A673 (cell line): ENCODE results near the gene SCARF1. TPM values are rescaled to one million over a fixed set of nuclear protein-coding genes. Genes with fewer than 3 reads are reported as not detected.

ENCODE experiments used
- BruUV-seq: library from RNA; stranded (reverse); fragments of 400-500 nt; replicated peaks from 2 replicates; lab custom pipeline; 2021; lab: Mats Ljungman, UMichigan
- CTCF ChIA-PET: fragments of 300-600 bp; sonication (Branson Sonifier 250); formaldehyde crosslinking; loops from one replicate; lab custom pipeline; 2022; ENCODE audit warnings: antibody characterized with exemption; lab: Charles Lee
- POLR2A ChIA-PET: fragments of 300-600 bp; sonication (Branson Sonifier 250); formaldehyde crosslinking; loops from one replicate; lab custom pipeline; 2022; ENCODE audit warnings: antibody characterized with exemption; ENCODE audit not compliant: low non-redundant PET; lab: Charles Lee
- DNase-seq: peaks from one replicate; pipeline ENCODE4 v3.0.0-alpha.2; 2015; ENCODE audit warnings: low spot score
- H3K27ac ChIP-seq: fragments of 200-600 bp; sonication (generic); 2 replicates; pipeline ENCODE4 v1.5.1; 2016; ENCODE audit warnings: mixed run types, low read depth, mild to moderate bottlenecking, mixed read lengths, antibody characterized with exemption, low read length; ENCODE audit not compliant: poor library complexity, severe bottlenecking
- H3K27me3 ChIP-seq: fragments of 200-600 bp; sonication (generic); replicated peaks from 2 replicates; pipeline ENCODE4 v1.6.1; 2017; ENCODE audit warnings: mixed run types, low read depth, mild to moderate bottlenecking, mixed read lengths, antibody characterized with exemption, low read length; ENCODE audit not compliant: insufficient read depth, poor library complexity
- H3K36me3 ChIP-seq: fragments of 200-600 bp; sonication (generic); 2 replicates; pipeline ENCODE4 v1.6.1; 2016; ENCODE audit warnings: mixed run types, mild to moderate bottlenecking, mixed read lengths, antibody characterized with exemption, low read length; ENCODE audit not compliant: insufficient read depth, poor library complexity, severe bottlenecking
- H3K4me1 ChIP-seq: fragments of 200-600 bp; sonication (generic); 2 replicates; pipeline ENCODE4 v1.6.1; 2017; ENCODE audit warnings: mixed run types, mild to moderate bottlenecking, mixed read lengths, antibody characterized with exemption, low read length; ENCODE audit not compliant: insufficient read depth, poor library complexity, severe bottlenecking
- H3K4me3 ChIP-seq: fragments of 200-600 bp; sonication (generic); 2 replicates; pipeline ENCODE4 v1.5.1; 2016; ENCODE audit warnings: low read depth, mixed run types, mild to moderate bottlenecking, mixed read lengths, low read length; ENCODE audit not compliant: poor library complexity, severe bottlenecking
- H3K9me3 ChIP-seq: fragments of 200-600 bp; sonication (generic); 2 replicates; pipeline ENCODE4 v1.6.1; 2016; ENCODE audit warnings: mixed run types, low read depth, mild to moderate bottlenecking, mixed read lengths, antibody characterized with exemption, low read length; ENCODE audit not compliant: poor library complexity, severe bottlenecking
- EZH2 ChIP-seq: fragments of 200-600 bp; sonication (generic); IDR thresholded peaks from 2 replicates; pipeline ENCODE4 v1.6.1; 2017; ENCODE audit warnings: borderline replicate concordance, low read depth, mild to moderate bottlenecking, mixed read lengths, antibody characterized with exemption, low read length; ENCODE audit not compliant: poor library complexity, severe bottlenecking
- intact Hi-C: fragments of 100-400 bp; cut with micrococcal nuclease; formaldehyde crosslinking; loops from one replicate; pipeline ENCODE4 v1.10.0; 2022; ENCODE audit not compliant: unreplicated experiment
- total RNA-seq: library from RNA; stranded (reverse); gene quantifications from 2 replicates; pipeline ENCODE4 v1.2.3, GENCODE V29; 2021
- TF ChIP-seq, protein P1 (sequence below): fragments of 300-800, 200-600 bp; sonication (generic); conservative IDR thresholded peaks from 2 replicates; pipeline ENCODE4 v1.5.1; 2017; ENCODE audit warnings: low read depth, mild to moderate bottlenecking, antibody characterized with exemption, low read length, moderate library complexity, mixed read lengths

The SCARF1 gene
- total RNA-seq, 1 experiment from 2014 or later = not detected

DNA sequence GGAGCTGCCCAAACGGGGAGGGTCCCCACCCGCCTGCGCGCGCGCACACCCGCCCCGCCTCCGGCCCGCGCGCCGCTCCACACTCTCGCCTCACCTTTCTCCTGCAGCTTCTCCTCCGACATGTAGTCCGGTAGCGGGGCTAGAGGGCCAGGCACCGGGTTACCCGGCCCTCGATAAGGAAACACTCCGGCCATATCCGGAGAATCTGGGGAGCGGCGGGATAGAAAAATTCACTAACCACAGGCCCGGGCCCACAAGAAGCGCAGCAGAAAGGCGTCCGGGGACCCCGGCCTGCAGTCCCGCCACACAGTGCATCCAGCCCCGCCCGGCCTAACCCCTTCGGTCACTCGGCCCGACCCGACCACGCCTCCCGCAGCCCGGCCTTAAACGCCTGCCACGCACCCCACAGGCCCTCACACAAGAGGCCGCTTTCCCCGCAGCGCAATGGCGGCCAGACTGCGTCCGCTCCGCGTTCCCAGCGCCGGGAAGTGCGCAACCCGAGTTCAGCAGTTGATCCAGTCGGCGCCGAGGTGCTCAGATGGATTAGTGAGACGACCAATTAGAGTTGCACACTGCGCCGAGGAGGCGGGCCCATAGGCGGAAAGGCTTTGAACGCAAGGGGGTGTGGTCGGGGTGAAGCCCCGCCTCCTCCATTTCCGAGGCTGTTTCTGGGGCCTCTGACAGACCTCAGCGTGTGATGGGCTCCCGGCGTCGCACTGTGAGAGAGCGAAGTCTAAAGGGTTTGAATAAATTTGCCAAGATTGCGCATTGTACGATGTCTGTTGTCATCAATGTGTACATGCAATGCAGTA is 39.1 kb upstream of the SCARF1 start, which contains the start of gene PRPF8:
Gene PRPF8, minus strand, starts transcription at position 490 of the 812 bp plus-strand sequence. Its CDS starts 296 bp downstream, at position 194.
- Histone ChIP-seq H3K9me3 (no peaks in the 10 kb centered on the region), H3K36me3 (peaks cover 39% of the 10 kb centered on the region), H3K27me3 (no peaks in the 10 kb centered on the region), H3K4me3 (peak within 1 kb of the TSS; percentile 98), H3K27ac (peak within 1 kb of the TSS; percentile 94), H3K4me1 (peaks cover 8% of the 10 kb centered on the region)
- no TSS peak for BruUV-seq
- intact Hi-C loops = no loop called here
- ChIA-PET POLR2A (interaction anchor here (0.7 kb wide), 1 partner anchor 147 kb away, joined by 3 read pairs; no protein-coding TSS in a partner anchor), CTCF (interaction anchor here (1.5 kb wide), 2 partner anchors 16 to 36 kb away, joined by 4 to 6 read pairs; partner anchors contain the start of gene RILP)
- peak; percentile 99 for DNase-seq
- TF ChIP-seq, protein P1, sequence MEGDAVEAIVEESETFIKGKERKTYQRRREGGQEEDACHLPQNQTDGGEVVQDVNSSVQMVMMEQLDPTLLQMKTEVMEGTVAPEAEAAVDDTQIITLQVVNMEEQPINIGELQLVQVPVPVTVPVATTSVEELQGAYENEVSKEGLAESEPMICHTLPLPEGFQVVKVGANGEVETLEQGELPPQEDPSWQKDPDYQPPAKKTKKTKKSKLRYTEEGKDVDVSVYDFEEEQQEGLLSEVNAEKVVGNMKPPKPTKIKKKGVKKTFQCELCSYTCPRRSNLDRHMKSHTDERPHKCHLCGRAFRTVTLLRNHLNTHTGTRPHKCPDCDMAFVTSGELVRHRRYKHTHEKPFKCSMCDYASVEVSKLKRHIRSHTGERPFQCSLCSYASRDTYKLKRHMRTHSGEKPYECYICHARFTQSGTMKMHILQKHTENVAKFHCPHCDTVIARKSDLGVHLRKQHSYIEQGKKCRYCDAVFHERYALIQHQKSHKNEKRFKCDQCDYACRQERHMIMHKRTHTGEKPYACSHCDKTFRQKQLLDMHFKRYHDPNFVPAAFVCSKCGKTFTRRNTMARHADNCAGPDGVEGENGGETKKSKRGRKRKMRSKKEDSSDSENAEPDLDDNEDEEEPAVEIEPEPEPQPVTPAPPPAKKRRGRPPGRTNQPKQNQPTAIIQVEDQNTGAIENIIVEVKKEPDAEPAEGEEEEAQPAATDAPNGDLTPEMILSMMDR = no peak
- TF ChIP-seq EZH2 = no peak

DNA sequence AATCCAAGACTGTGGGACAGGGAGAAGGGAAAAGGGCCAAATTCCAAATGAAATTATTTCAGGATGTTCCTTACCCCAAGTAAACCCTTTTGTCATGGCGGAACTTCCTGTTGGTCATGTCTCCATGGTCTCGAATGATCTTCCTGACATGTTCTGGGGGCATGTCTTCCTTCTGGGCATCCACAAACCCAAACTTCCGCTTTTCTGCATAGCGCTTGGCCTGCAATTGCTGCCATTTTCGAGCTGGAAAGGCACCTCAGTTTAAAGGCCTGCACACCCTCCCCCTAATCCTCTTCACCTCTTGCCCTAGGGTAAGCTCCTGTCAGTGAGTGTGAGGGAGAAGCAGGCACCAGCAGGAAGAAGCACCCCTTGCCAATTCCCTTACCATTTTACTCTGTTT is 37.9 kb upstream of the SCARF1 start:
- ChIA-PET CTCF (interaction anchor here (0.6 to 1.5 kb wide), 2 partner anchors 13 to 34 kb away, joined by 4 to 6 read pairs; partner anchors contain the start of gene RILP), POLR2A (no interaction called here)
- no TSS peak for BruUV-seq
- Histone ChIP-seq H3K36me3 (peaks cover 51% of the 10 kb centered on the region), H3K27ac (peak overlapping the region; percentile 94), H3K27me3 (no peaks in the 10 kb centered on the region), H3K4me3 (peak overlapping the region; percentile 98), H3K9me3 (no peaks in the 10 kb centered on the region), H3K4me1 (peaks cover 8% of the 10 kb centered on the region)
- TF ChIP-seq, protein P1 = no peak
- no peak for TF ChIP-seq EZH2
- DNase-seq = no peak
- intact Hi-C loops = no loop called here

DNA sequence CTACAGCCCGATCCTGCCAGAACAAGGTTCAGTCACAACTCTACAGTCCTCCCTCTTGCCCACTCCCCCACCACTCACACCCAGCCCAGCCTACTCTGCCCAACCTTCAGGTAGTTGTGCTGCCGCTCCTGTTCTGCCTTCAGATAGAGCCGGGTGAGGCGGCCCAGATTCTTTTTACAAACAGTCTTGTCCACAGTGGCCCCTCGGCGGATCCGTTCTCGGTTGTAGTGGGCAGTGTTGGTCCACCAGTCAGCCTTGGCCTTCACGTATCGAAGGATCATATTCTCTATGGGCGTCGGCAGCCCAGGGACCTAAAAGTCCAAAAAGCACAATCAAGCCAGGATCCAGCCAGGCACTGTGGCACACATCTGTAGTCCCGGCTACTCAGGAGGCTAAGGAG is 30.9 kb upstream of the SCARF1 start:
- intact Hi-C loops = no loop called here
- Histone ChIP-seq H3K27me3 (no peaks in the 10 kb centered on the region), H3K27ac (no peak overlapping the region), H3K36me3 (peaks cover 98% of the 10 kb centered on the region), H3K4me3 (no peak overlapping the region), H3K4me1 (no peaks in the 10 kb centered on the region), H3K9me3 (no peaks in the 10 kb centered on the region)
- no peak for DNase-seq
- TF ChIP-seq, protein P1 = no peak
- TF ChIP-seq EZH2 = no peak
- POLR2A ChIA-PET = no interaction called here
- CTCF ChIA-PET = no interaction called here
- no TSS peak for BruUV-seq
